Stimulated activated naive B cell treated with anti-CD40 and anti-IgM and Interleukin-4, amounts not matched to agents 10 μg/mL and 1 μg/mL and 100 μg/mL, for 72 hours (primary cell): Measurements from ENCODE around the gene KLHL11.

ENCODE experiments used
- ATAC-seq, 2 donors: fragments of 150-1000 bp; cut with Tn5 transposase; replicated peaks; 2 replicates each; pipeline ENCODE4 v1.10.0; 2021; ENCODE audit warnings: moderate library complexity in 1 of 2
- DNase-seq: peaks from one replicate; pipeline ENCODE4 v3.0.0; 2021
- H3K27ac Mint-ChIP-seq: one replicate; pipeline ENCODE4 v1.8.0; 2022; ENCODE audit warnings: mild to moderate bottlenecking, mixed read lengths
- H3K27me3 Mint-ChIP-seq, 2 donors: one replicate each; pipeline ENCODE4 v1.8.0; 2022; ENCODE audit warnings: mixed read lengths in 2 of 2
- H3K36me3 Mint-ChIP-seq, 2 donors: one replicate each; pipeline ENCODE4 v1.8.0; 2022; ENCODE audit warnings: mixed read lengths in 2 of 2, mild to moderate bottlenecking in 1 of 2
- H3K4me1 Mint-ChIP-seq, 2 donors: one replicate each; pipeline ENCODE4 v1.8.0; 2022; ENCODE audit warnings: mixed read lengths in 2 of 2, mild to moderate bottlenecking in 1 of 2
- H3K4me3 Mint-ChIP-seq, 2 donors: one replicate each; pipeline ENCODE4 v1.8.0; 2022; ENCODE audit warnings: mild to moderate bottlenecking in 2 of 2, mixed read lengths in 2 of 2, moderate library complexity in 1 of 2
- H3K9me3 Mint-ChIP-seq, 2 donors: one replicate each; pipeline ENCODE4 v1.8.0; 2022; ENCODE audit warnings: mixed read lengths in 2 of 2, mild to moderate bottlenecking in 1 of 2

KLHL11 gene

DNA sequence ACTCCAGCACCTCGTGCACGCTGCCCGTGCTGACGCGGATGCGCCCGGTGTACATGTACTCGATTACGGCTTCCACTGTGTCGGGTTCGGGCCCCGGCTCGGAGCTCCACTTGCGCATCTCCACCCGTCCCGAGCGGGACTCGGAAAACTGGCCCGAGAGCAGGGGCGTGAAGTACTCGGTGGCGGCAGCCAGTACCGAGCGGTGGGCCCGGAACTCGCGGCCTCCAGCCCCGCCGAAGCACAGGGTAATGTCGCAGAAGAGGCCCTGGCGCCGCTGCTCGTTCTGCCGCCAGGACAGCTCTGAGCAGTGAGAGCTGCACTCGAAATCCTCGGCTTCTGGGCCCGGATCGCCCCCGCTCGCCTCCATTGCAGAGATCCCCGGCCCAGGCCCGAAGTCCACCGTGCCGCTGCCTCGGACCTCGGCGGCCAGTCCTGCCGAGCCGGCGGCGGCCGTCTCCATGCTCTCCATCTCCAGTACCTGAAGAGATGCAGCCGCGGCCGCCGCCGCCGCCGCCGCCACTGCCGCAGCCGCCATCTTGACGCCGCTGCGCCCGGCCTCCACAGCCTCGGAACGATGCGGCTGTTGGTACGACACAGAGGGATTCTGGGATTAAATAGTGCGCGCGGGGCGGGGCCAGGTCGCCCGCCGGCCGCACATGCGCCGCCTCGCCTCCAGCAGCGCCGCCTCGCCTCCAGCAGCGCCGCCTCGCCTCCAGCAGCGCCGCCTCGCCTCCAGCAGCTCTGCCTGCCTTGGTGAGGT is at the start of gene KLHL11:
Gene KLHL11, minus strand, starts transcription at position 588 of the 760 bp plus-strand sequence. Its CDS starts 53 bp downstream, at position 535.
- peak; percentile 85 for DNase-seq
- peak within 1 kb of the TSS; percentile 84 for H3K27ac Mint-ChIP-seq
- no peaks in the 10 kb centered on the region for H3K27me3 Mint-ChIP-seq
- H3K4me3 Mint-ChIP-seq, result no peak within 1 kb of the TSS
- peaks cover 13 to 22% of the 10 kb centered on the region in 2 donors for H3K36me3 Mint-ChIP-seq
- peaks cover 15 to 26% of the 10 kb centered on the region in 2 donors for H3K4me1 Mint-ChIP-seq
- no peaks in the 10 kb centered on the region for H3K9me3 Mint-ChIP-seq
- peak; percentile 94 to 95 for ATAC-seq

DNA sequence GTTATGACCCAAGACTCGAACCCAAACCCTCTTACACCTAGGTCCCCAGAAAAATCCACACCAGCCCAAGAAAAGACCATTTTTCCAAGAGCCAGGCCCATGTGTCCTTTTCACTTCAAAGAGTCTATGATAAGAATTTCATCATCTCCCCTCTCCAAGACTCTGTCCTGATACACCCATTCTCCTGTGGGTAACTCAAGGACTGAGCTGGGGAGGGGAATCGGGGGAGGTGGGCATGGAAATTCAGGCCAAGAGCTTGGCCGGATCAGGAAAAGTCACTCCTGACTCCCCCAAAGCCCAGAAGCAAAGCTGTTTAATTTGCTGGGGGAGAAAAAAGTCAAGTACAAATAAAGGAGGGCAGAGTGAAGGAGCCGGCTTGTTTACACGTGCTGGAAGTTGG is 49.8 kb upstream of the KLHL11 start:
- Mint-ChIP-seq H3K36me3 (peaks cover 24 to 50% of the 10 kb centered on the region in 2 donors), H3K9me3 (no peaks in the 10 kb centered on the region), H3K27me3 (no peaks in the 10 kb centered on the region), H3K4me3 (no peak overlapping the region), H3K27ac (no peak overlapping the region), H3K4me1 (peaks cover 25 to 51% of the 10 kb centered on the region in 2 donors)
- no peak for DNase-seq
- ATAC-seq, result no peak

- Mint-ChIP-seq H3K4me1 (peaks cover 24 to 44% of the 10 kb centered on the region in 2 donors), H3K9me3 (no peaks in the 10 kb centered on the region), H3K27ac (no peak overlapping the region), H3K4me3 (no peak overlapping the region), H3K36me3 (peaks cover 27 to 56% of the 10 kb centered on the region in 2 donors), H3K27me3 (no peaks in the 10 kb centered on the region)
- no peak for DNase-seq
- no peak for ATAC-seq
Observed at GRCh38 chr17:41914358-41914766, 49.1 kb upstream of the KLHL11 start.

GRCh38 chr17:41913798-41914197 is 48.6 kb upstream of the KLHL11 start:
- Mint-ChIP-seq H3K27me3 (no peaks in the 10 kb centered on the region), H3K27ac (no peak overlapping the region), H3K36me3 (peaks cover 27 to 60% of the 10 kb centered on the region in 2 donors), H3K4me1 (peaks cover 23 to 42% of the 10 kb centered on the region in 2 donors), H3K9me3 (no peaks in the 10 kb centered on the region), H3K4me3 (no peak overlapping the region)
- ATAC-seq (no peak), DNase-seq (no peak)

- Mint-ChIP-seq H3K36me3 (peaks cover 30 to 64% of the 10 kb centered on the region in 2 donors), H3K4me3 (no peak overlapping the region)
- no peak for ATAC-seq
Observed at GRCh38 chr17:41912925-41913324, 47.7 kb upstream of the KLHL11 start.

DNA sequence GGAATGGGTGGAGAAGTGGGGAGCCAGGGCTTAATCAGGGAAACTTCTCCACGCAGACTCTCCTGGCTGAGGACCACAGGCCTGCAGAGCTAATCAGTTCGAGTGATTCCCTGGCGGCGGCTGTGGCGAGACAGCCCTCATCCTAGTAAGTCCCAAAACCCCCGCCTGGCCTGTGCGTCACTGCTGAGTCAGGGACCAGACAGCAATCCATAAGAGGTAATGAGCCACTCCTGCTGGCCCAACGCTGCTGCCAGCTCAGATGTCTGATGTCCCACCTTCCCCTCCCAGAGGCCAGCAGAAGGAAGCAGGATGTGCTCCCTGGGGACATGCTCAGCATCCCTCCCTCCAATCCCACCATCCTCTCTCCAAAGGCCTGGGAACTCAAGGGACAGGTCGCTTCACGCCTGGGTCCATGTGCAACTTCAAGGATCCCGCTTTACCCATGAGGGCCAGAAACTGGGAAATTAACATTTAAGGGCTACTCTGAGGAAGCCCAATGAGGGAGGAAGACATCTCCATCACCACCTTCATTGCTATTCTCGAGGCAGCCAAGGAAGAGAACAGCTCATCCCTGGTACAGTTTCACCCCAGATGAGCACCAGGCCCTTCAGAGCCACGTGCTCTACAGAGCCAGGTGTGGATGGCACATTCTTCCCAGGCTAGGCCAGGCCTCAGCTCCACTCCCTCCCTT is 45.6 kb upstream of the KLHL11 start:
- no peak for ATAC-seq
- Mint-ChIP-seq H3K27ac (no peak overlapping the region), H3K4me1 (peaks cover 15 to 27% of the 10 kb centered on the region in 2 donors), H3K27me3 (no peaks in the 10 kb centered on the region), H3K4me3 (no peak overlapping the region), H3K36me3 (peaks cover 42 to 78% of the 10 kb centered on the region in 2 donors), H3K9me3 (no peaks in the 10 kb centered on the region)
- DNase-seq, result no peak

More at GRCh38 chr17:41912925-41913324, 47.7 kb upstream of the KLHL11 start:
- no peak overlapping the region for H3K27ac Mint-ChIP-seq
- DNase-seq, result no peak
- H3K4me1 Mint-ChIP-seq, result peaks cover 23 to 42% of the 10 kb centered on the region in 2 donors
- H3K9me3 Mint-ChIP-seq, result no peaks in the 10 kb centered on the region
- no peaks in the 10 kb centered on the region for H3K27me3 Mint-ChIP-seq

- no peaks in the 10 kb centered on the region for H3K27me3 Mint-ChIP-seq
- ATAC-seq, result no peak
- H3K27ac Mint-ChIP-seq, result no peak overlapping the region
- H3K36me3 Mint-ChIP-seq, result peaks cover 43 to 77% of the 10 kb centered on the region in 2 donors
- peaks cover 6 to 12% of the 10 kb centered on the region in 2 donors for H3K4me1 Mint-ChIP-seq
- no peaks in the 10 kb centered on the region for H3K9me3 Mint-ChIP-seq
- no peak for DNase-seq
- H3K4me3 Mint-ChIP-seq, result no peak overlapping the region
Observed at GRCh38 chr17:41909088-41909487, 43.9 kb upstream of the KLHL11 start.

DNA sequence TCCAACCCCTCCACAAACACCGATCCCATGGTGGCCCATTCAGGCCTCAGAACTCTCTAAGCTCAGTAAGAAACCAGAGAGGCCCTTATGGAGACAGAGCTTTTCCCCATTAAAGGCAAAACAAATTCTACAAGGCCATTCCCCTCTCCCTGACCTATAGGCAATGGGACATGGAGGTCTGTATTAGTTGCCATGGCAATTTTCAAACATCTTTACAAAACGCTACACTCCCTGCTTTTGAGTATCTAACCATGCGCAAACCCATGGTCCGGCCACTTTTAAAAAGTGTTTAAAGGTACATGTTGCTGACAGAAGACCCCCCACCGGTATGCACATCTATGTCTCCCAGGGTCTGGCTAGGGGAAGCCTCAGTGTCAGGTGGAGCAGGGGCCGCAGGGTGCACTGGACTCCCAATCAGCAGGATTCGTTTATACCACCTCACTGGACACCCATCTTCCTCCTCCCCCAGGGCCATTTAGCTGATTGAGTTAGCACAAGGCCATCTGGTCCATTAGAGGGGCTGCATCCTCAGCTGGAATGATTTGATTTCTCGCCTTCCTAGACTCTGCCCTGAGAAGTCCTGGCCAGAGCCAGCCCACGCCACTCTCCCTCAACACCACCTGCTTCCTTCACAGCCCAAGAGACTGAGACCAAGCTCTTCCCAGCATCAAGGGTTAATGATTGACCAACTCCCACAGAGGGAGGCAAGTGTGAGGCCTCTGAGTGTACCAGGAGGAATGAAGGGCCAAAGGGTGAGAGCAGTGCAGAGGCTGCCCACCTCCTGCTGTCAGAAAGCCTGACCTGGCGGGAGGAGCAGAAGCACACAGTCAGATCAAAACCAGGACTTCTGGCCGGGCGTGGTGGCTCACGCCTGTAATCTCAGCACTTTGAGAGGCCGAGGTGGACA is 42.7 kb upstream of the KLHL11 start:
- DNase-seq, result no peak
- Mint-ChIP-seq H3K27ac (no peak overlapping the region), H3K9me3 (no peaks in the 10 kb centered on the region), H3K27me3 (no peaks in the 10 kb centered on the region), H3K4me3 (no peak overlapping the region), H3K36me3 (peaks cover 44 to 71% of the 10 kb centered on the region in 2 donors), H3K4me1 (peaks cover 3 to 6% of the 10 kb centered on the region in 2 donors)
- ATAC-seq, result no peak

DNA sequence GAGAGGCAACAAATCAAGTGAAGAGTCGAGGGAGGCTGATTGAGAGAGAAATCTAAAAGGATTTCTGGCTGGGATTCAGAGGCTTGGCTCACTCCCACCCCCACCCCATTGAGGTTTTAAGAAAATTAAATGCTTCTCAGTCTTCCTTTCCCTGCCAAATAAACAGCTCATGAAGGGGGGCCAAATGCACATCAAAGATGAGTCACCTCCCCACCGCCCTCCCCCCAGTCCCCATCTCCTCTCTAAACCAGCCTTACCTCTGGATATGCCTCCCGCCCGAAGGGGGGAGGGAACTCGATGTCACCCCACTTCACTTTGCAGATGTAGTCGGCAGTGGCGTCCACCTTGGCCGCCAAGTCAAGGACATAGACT is 41.9 kb upstream of the KLHL11 start:
- H3K4me1 Mint-ChIP-seq, result peaks cover 3 to 6% of the 10 kb centered on the region in 2 donors
- H3K4me3 Mint-ChIP-seq, result no peak overlapping the region
- no peak overlapping the region for H3K27ac Mint-ChIP-seq
- DNase-seq (no peak), ATAC-seq (no peak)
- H3K9me3 Mint-ChIP-seq, result no peaks in the 10 kb centered on the region
- no peaks in the 10 kb centered on the region for H3K27me3 Mint-ChIP-seq
- peaks cover 40 to 64% of the 10 kb centered on the region in 2 donors for H3K36me3 Mint-ChIP-seq

DNA sequence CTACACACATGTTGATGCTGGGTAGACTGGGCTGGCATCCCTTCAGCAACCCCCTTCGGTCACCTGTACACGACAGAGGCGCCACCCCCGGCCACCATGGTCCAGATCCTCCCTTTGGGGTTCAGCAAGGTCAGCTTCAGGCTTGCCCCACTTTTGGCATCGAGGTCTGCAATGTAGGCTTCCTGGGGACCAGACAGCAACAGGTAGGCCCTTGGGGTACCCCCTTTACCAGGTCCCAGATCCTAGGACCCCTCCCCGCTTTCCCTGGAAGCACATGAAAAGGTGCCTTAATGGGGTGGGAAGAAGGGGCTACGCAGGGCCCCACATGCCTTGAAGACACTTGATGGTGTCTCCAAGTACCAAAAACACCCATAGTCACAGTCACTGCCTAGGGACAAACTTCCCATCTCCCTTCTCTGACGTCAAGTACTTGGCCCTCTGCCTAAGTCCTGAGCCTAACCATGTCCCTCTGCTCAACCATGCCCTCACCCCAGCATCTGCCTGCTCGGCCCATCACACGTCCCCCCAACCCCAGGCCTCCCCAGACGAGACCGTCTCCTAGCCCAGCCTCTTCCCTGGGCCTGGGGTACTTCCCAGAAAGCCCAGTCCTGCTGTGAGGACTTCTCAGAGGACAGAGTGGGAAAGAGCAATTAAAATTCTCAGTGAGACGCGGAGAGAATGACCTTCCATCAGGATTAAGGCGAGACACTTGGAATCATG is 41.4 kb upstream of the KLHL11 start:
- H3K36me3 Mint-ChIP-seq, result peaks cover 45 to 67% of the 10 kb centered on the region in 2 donors
- DNase-seq (no peak), ATAC-seq (no peak)
- no peak overlapping the region for H3K4me3 Mint-ChIP-seq
- H3K27ac Mint-ChIP-seq, result no peak overlapping the region
- no peaks in the 10 kb centered on the region for H3K9me3 Mint-ChIP-seq
- H3K4me1 Mint-ChIP-seq, result peaks cover 3 to 6% of the 10 kb centered on the region in 2 donors
- H3K27me3 Mint-ChIP-seq, result no peaks in the 10 kb centered on the region

- Mint-ChIP-seq H3K36me3 (peaks cover 47 to 67% of the 10 kb centered on the region in 2 donors), H3K4me3 (no peak overlapping the region), H3K27ac (no peak overlapping the region), H3K9me3 (no peaks in the 10 kb centered on the region), H3K27me3 (no peaks in the 10 kb centered on the region), H3K4me1 (peaks cover 3 to 6% of the 10 kb centered on the region in 2 donors)
- DNase-seq (no peak), ATAC-seq (no peak)
Observed at GRCh38 chr17:41905172-41905571, 39.9 kb upstream of the KLHL11 start.

- Mint-ChIP-seq H3K27me3 (no peaks in the 10 kb centered on the region), H3K4me1 (peaks cover 1 to 6% of the 10 kb centered on the region in 2 donors), H3K9me3 (no peaks in the 10 kb centered on the region), H3K27ac (no peak overlapping the region), H3K36me3 (peaks cover 46 to 62% of the 10 kb centered on the region in 2 donors), H3K4me3 (no peak overlapping the region)
- DNase-seq, result no peak
- no peak for ATAC-seq
Observed at GRCh38 chr17:41904242-41904841, 39.1 kb upstream of the KLHL11 start.

DNA sequence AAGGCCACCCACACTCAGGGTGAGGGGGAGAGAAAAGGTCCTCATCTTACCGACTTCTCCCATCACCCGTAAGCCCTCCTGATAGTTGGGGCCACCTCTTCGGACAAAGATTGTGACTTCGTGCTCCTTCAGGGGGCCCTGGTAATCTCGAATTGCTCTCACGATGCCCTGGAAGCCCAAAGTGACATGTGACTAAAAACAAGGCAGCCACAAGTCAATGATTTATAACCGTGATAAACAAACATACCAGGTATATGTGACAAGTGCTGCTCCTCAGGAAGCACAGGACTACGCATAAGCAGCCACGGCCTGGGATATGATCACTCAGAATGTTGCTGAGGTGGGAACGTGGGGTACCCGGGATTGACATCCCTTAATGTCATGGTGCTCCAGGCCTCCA is 36.4 kb upstream of the KLHL11 start:
- H3K27me3 Mint-ChIP-seq, result no peaks in the 10 kb centered on the region
- H3K36me3 Mint-ChIP-seq, result peaks cover 51 to 63% of the 10 kb centered on the region in 2 donors
- no peak overlapping the region for H3K27ac Mint-ChIP-seq

More for the DNA sequence above, 36.4 kb upstream of the KLHL11 start:
- H3K4me3 Mint-ChIP-seq, result no peak overlapping the region
- ATAC-seq (no peak), DNase-seq (no peak)
- no peaks in the 10 kb centered on the region for H3K9me3 Mint-ChIP-seq
- H3K4me1 Mint-ChIP-seq, result peaks cover 1 to 2% of the 10 kb centered on the region in 2 donors
